WTC11 (cell line): Measurements from ENCODE around the gene MX1. TPM values are rescaled to one million over a fixed set of nuclear protein-coding genes. Genes with fewer than 3 reads are reported as not detected.

Source experiments
- ATAC-seq: fragments of 200-7000 bp; cut with Tn5 transposase; 2 replicates; pipeline ENCODE4 v1.10.0; 2021; ENCODE audit warnings: mild to moderate bottlenecking, moderate library complexity
- CTCF ChIA-PET: fragments of 300-600 bp; sonication (Branson Sonifier 250); formaldehyde crosslinking; loops from one replicate; lab custom pipeline; 2021; ENCODE audit warnings: antibody characterized with exemption; lab: Charles Lee
- POLR2A ChIA-PET: fragments of 350-600 bp; sonication (Branson Sonifier 250); formaldehyde crosslinking; loops from one replicate; lab custom pipeline; 2021; ENCODE audit warnings: antibody characterized with exemption; lab: Charles Lee
- DNase-seq: peaks from one replicate; pipeline ENCODE4 v3.0.0; 2021; ENCODE audit warnings: low spot score
- H3K27ac Mint-ChIP-seq: 2 replicates; pipeline ENCODE4 v1.8.0; 2021; ENCODE audit warnings: mixed read lengths
- H3K27me3 Mint-ChIP-seq: 2 replicates; pipeline ENCODE4 v1.8.0; 2021; ENCODE audit warnings: low read depth, mild to moderate bottlenecking, moderate library complexity, mixed read lengths
- H3K36me3 Mint-ChIP-seq: 2 replicates; pipeline ENCODE4 v1.8.0; 2021; ENCODE audit warnings: mixed read lengths
- H3K4me1 Mint-ChIP-seq: 2 replicates; pipeline ENCODE4 v1.8.0; 2022; ENCODE audit warnings: mixed read lengths
- H3K4me3 Mint-ChIP-seq: 2 replicates; pipeline ENCODE4 v1.8.0; 2021; ENCODE audit warnings: mild to moderate bottlenecking, moderate library complexity, mixed read lengths
- H3K9me3 Mint-ChIP-seq: 2 replicates; pipeline ENCODE4 v1.8.0; 2021; ENCODE audit warnings: mixed read lengths
- AR ChIP-seq: fragments of 250-450 bp; sonication (Bioruptor Pico); IDR thresholded peaks from 2 replicates; pipeline ENCODE4 v1.9.0; 2021; ENCODE audit warnings: mild to moderate bottlenecking
- ATF1 ChIP-seq: sonication (generic); formaldehyde crosslinking; IDR thresholded peaks from 2 replicates; pipeline ENCODE4 v1.8.1; 2023; ENCODE audit warnings: mild to moderate bottlenecking, moderate library complexity, missing genetic modification reagents
- ATF6 ChIP-seq: sonication (generic); formaldehyde crosslinking; IDR thresholded peaks from 2 replicates; pipeline ENCODE4 v1.8.1; 2023; ENCODE audit warnings: mild to moderate bottlenecking, missing genetic modification reagents
- CREM ChIP-seq: sonication (generic); formaldehyde crosslinking; IDR thresholded peaks from 2 replicates; pipeline ENCODE4 v1.8.1; 2022; ENCODE audit warnings: mild to moderate bottlenecking, missing genetic modification reagents, moderate library complexity
- ELF4 ChIP-seq: sonication (generic); formaldehyde crosslinking; IDR thresholded peaks from 2 replicates; pipeline ENCODE4 v1.8.1; 2022; ENCODE audit warnings: low read depth, mild to moderate bottlenecking, moderate library complexity, missing genetic modification reagents
- ESRRA ChIP-seq: sonication (generic); formaldehyde crosslinking; IDR thresholded peaks from 2 replicates; pipeline ENCODE4 v1.8.1; 2022; ENCODE audit warnings: mild to moderate bottlenecking, missing genetic modification reagents, borderline replicate concordance
- ETV6 ChIP-seq: sonication (generic); formaldehyde crosslinking; IDR thresholded peaks from 2 replicates; pipeline ENCODE4 v1.8.1; 2022; ENCODE audit warnings: mild to moderate bottlenecking, missing genetic modification reagents
- FOXJ3 ChIP-seq: sonication (generic); formaldehyde crosslinking; IDR thresholded peaks from 2 replicates; pipeline ENCODE4 v1.9.0; 2021; ENCODE audit warnings: missing genetic modification reagents, mild to moderate bottlenecking, borderline replicate concordance
- FOXP1 ChIP-seq: sonication (generic); formaldehyde crosslinking; IDR thresholded peaks from 2 replicates; pipeline ENCODE4 v1.8.0; 2022; ENCODE audit warnings: missing genetic modification reagents, mild to moderate bottlenecking, moderate library complexity, borderline replicate concordance
- FOXP4 ChIP-seq: sonication (generic); formaldehyde crosslinking; IDR thresholded peaks from 2 replicates; pipeline ENCODE4 v1.8.0; 2022; ENCODE audit warnings: mild to moderate bottlenecking, missing genetic modification reagents
- HMGA2 ChIP-seq: fragments of 250-450 bp; sonication (Bioruptor Pico); IDR thresholded peaks from 2 replicates; pipeline ENCODE4 v1.4.0; 2021; ENCODE audit warnings: mild to moderate bottlenecking, moderate library complexity
- JAZF1 ChIP-seq: fragments of 250-450 bp; sonication (Bioruptor Pico); IDR thresholded peaks from 2 replicates; pipeline ENCODE4 v1.9.0; 2021; ENCODE audit warnings: moderate library complexity, mild to moderate bottlenecking, inconsistent platforms
- MYBL2 ChIP-seq: sonication (generic); formaldehyde crosslinking; IDR thresholded peaks from 2 replicates; pipeline ENCODE4 v1.8.1; 2023; ENCODE audit warnings: mild to moderate bottlenecking, moderate library complexity, missing genetic modification reagents
- NFE2L1 ChIP-seq: sonication (generic); formaldehyde crosslinking; IDR thresholded peaks from 2 replicates; pipeline ENCODE4 v1.8.1; 2023; ENCODE audit warnings: missing genetic modification reagents
- PREB ChIP-seq: sonication (generic); formaldehyde crosslinking; IDR thresholded peaks from 2 replicates; pipeline ENCODE4 v1.8.1; 2022; ENCODE audit warnings: mild to moderate bottlenecking, missing genetic modification reagents, moderate library complexity, borderline replicate concordance
- RORB ChIP-seq: fragments of 250-450 bp; sonication (Bioruptor Pico); IDR thresholded peaks from 2 replicates; pipeline ENCODE4 v1.9.0; 2021; ENCODE audit warnings: mild to moderate bottlenecking
- TCF7 ChIP-seq: sonication (generic); formaldehyde crosslinking; IDR thresholded peaks from 2 replicates; pipeline ENCODE4 v1.8.0; 2022; ENCODE audit warnings: mild to moderate bottlenecking, low read depth, missing genetic modification reagents, moderate library complexity
- USF1 ChIP-seq: sonication (generic); formaldehyde crosslinking; IDR thresholded peaks from 2 replicates; pipeline ENCODE4 v1.8.0; 2022; ENCODE audit warnings: mild to moderate bottlenecking, missing genetic modification reagents
- ZNF263 ChIP-seq: sonication (generic); formaldehyde crosslinking; IDR thresholded peaks from 2 replicates; pipeline ENCODE4 v1.8.1; 2022; ENCODE audit warnings: low read depth, mild to moderate bottlenecking, moderate library complexity, missing genetic modification reagents
- ZNF423 ChIP-seq: fragments of 250-450 bp; sonication (Bioruptor Pico); IDR thresholded peaks from 2 replicates; pipeline ENCODE4 v2.1.2; 2022; ENCODE audit warnings: mild to moderate bottlenecking, moderate library complexity
- total RNA-seq: library from RNA; stranded (reverse); gene quantifications from 3 replicates; pipeline ENCODE4 v1.2.3, GENCODE V29; 2021

The MX1 gene
- total RNA-seq, 1 experiment from 2014 or later, result 3.6 TPM

- peaks cover 22% of the 10 kb centered on the region for H3K4me1 Mint-ChIP-seq
- no peak overlapping the region for H3K27ac Mint-ChIP-seq
- ATAC-seq, result no peak
- DNase-seq, result no peak
- peak overlapping the region; percentile 76 for H3K4me3 Mint-ChIP-seq
- POLR2A ChIA-PET, result no interaction called here
- no peaks in the 10 kb centered on the region for H3K36me3 Mint-ChIP-seq
- no peak for TF ChIP-seq FOXP4 (CRISPR knock-in tag)
- TF ChIP-seq ZNF423 (CRISPR knock-in tag), result no peak
- no peak for TF ChIP-seq NFE2L1 (CRISPR knock-in tag)
- TF ChIP-seq ETV6 (CRISPR knock-in tag), result no peak
- TF ChIP-seq ELF4 (CRISPR knock-in tag), result no peak
- no peak for TF ChIP-seq JAZF1 (CRISPR knock-in tag)
- no peak for TF ChIP-seq FOXP1
- no peak for TF ChIP-seq HMGA2 (CRISPR knock-in tag)
- H3K27me3 Mint-ChIP-seq, result peaks cover 62% of the 10 kb centered on the region
- CTCF ChIA-PET, result interaction anchor here (1.5 kb wide), 1 partner anchor 690 kb away, joined by 3 read pairs; no protein-coding TSS in a partner anchor
- no peaks in the 10 kb centered on the region for H3K9me3 Mint-ChIP-seq
Measured at GRCh38 chr21:41426676-41427404, 801 bp downstream of the MX1 start.

GRCh38 chr21:41427556-41427955 lies 1.5 kb downstream of the MX1 start:
- DNase-seq (no peak), ATAC-seq (no peak)
- Mint-ChIP-seq H3K36me3 (no peaks in the 10 kb centered on the region), H3K27me3 (peaks cover 57% of the 10 kb centered on the region), H3K9me3 (no peaks in the 10 kb centered on the region), H3K4me3 (peak overlapping the region; percentile 76; the same call in 1 of the 2 replicates), H3K27ac (no peak overlapping the region), H3K4me1 (peaks cover 26% of the 10 kb centered on the region)
- TF ChIP-seq ELF4 (CRISPR knock-in tag), result no peak
- POLR2A ChIA-PET, result no interaction called here
- CTCF ChIA-PET, result no interaction called here

- TF ChIP-seq PREB (CRISPR knock-in tag) (no peak), MYBL2 (CRISPR knock-in tag) (no peak), HMGA2 (CRISPR knock-in tag) (no peak), ZNF263 (CRISPR knock-in tag) (no peak), ATF6 (no peak), NFE2L1 (CRISPR knock-in tag) (no peak)
- DNase-seq, result no peak
- H3K4me1 Mint-ChIP-seq, result peaks cover 33% of the 10 kb centered on the region
- ChIA-PET CTCF (no interaction called here), POLR2A (no interaction called here)
- no peaks in the 10 kb centered on the region for H3K9me3 Mint-ChIP-seq
- H3K4me3 Mint-ChIP-seq, result no peak overlapping the region
- no peak for ATAC-seq
- H3K36me3 Mint-ChIP-seq, result peaks cover 2% of the 10 kb centered on the region; the same call in 1 of the 2 replicates
- H3K27me3 Mint-ChIP-seq, result peaks cover 53% of the 10 kb centered on the region
- H3K27ac Mint-ChIP-seq, result no peak overlapping the region
Measured at GRCh38 chr21:41428311-41428710, 2.3 kb downstream of the MX1 start.

- H3K4me1 Mint-ChIP-seq, result peaks cover 35% of the 10 kb centered on the region
- ChIA-PET POLR2A (no interaction called here), CTCF (interaction anchor here (1.0 kb wide), 1 partner anchor 258 kb away, joined by 3 read pairs; no protein-coding TSS in a partner anchor)
- peaks cover 4% of the 10 kb centered on the region; the same call in 1 of the 2 replicates for H3K36me3 Mint-ChIP-seq
- ATAC-seq, result no peak
- DNase-seq, result no peak
- no peak overlapping the region for H3K27ac Mint-ChIP-seq
- peaks cover 50% of the 10 kb centered on the region for H3K27me3 Mint-ChIP-seq
- H3K9me3 Mint-ChIP-seq, result no peaks in the 10 kb centered on the region
- H3K4me3 Mint-ChIP-seq, result no peak overlapping the region
- no peak for TF ChIP-seq ATF1 (CRISPR knock-in tag)
- no peak for TF ChIP-seq AR (CRISPR knock-in tag)
- TF ChIP-seq NFE2L1 (CRISPR knock-in tag), result no peak
- no peak for TF ChIP-seq FOXJ3
- TF ChIP-seq USF1 (CRISPR knock-in tag), result no peak
- TF ChIP-seq CREM (CRISPR knock-in tag), result no peak
- TF ChIP-seq ESRRA, result no peak
- no peak for TF ChIP-seq RORB
- TF ChIP-seq TCF7 (CRISPR knock-in tag), result no peak
Measured at GRCh38 chr21:41428847-41429246, 2.8 kb downstream of the MX1 start.
